Stomach (tissue), 4 donors: ENCODE measurements around the gene RUBCNL.

Experiments
- CTCF ChIP-seq, 7 experiments: fragments of 450-650 bp in 4 of 7; fragments of 200-600 bp in 3 of 7; sonication (generic) in 3 of 7; IDR thresholded peaks; one replicate each; pipeline ENCODE4 v1.5.1; 2016 to 2019; ENCODE audit warnings: antibody characterized with exemption in 7 of 7, control low read depth in 2 of 7, mild to moderate bottlenecking in 1 of 7
- POLR2A ChIP-seq, 4 donors: fragments of 450-650 bp; IDR thresholded peaks; one replicate each; pipeline ENCODE4 v1.6.1; 2016; ENCODE audit warnings: antibody characterized with exemption in 4 of 4, control low read depth in 2 of 4, mild to moderate bottlenecking in 1 of 4, moderate library complexity in 1 of 4

- TF ChIP-seq POLR2A (IDR thresholded peaks at IDR 0.05) = no peak
- no peak for TF ChIP-seq CTCF (IDR thresholded peaks at IDR 0.05)
Observed at GRCh38 chr13:46313432-46314257, 73.4 kb downstream of the RUBCNL start.
